Activated T-helper 1 cell treated with anti-CD3 and anti-CD28 coated beads, Interleukin-12 subunit alpha, Interleukin-12 subunit beta, Interleukin-2, Interleukin-4 antibody, amounts not matched to agents 30 ng/mL and 10 ng/mL and 1 ng/mL, durations not matched to agents 14 hours and 24 hours and 36 hours (primary cell): ENCODE results near the gene SORT1. TPM values are rescaled to one million over a fixed set of nuclear protein-coding genes. Genes with fewer than 3 reads are reported as not detected.

Source experiments
- DNase-seq: peaks from one replicate; pipeline ENCODE4 v3.0.0; 2021; ENCODE audit warnings: low spot score
- H3K27ac Mint-ChIP-seq: one replicate; pipeline ENCODE4 v1.8.0; 2021; ENCODE audit warnings: mild to moderate bottlenecking, mixed read lengths
- H3K27me3 Mint-ChIP-seq: one replicate; pipeline ENCODE4 v1.8.0; 2022; ENCODE audit warnings: mild to moderate bottlenecking, moderate library complexity, mixed read lengths; ENCODE audit not compliant: insufficient read depth
- H3K36me3 Mint-ChIP-seq: one replicate; pipeline ENCODE4 v1.8.0; 2021; ENCODE audit warnings: low read depth, mixed read lengths
- H3K4me1 Mint-ChIP-seq: one replicate; pipeline ENCODE4 v1.8.0; 2021; ENCODE audit warnings: low read depth, mixed read lengths
- H3K4me3 Mint-ChIP-seq: one replicate; pipeline ENCODE4 v1.8.0; 2021; ENCODE audit warnings: mild to moderate bottlenecking, moderate library complexity, mixed read lengths
- H3K9me3 Mint-ChIP-seq: one replicate; pipeline ENCODE4 v1.8.0; 2021; ENCODE audit warnings: mixed read lengths
- intact Hi-C: fragments of 100-400 bp; cut with micrococcal nuclease; formaldehyde crosslinking; loops from one replicate; pipeline ENCODE4 v1.15.1; 2024
- total RNA-seq: library from RNA; stranded (reverse); gene quantifications from 2 replicates; pipeline ENCODE4 v1.2.3, GENCODE V29; 2022

Gene SORT1
- total RNA-seq, 1 donor from 2014 or later = 1.4 TPM

- Mint-ChIP-seq H3K27me3 (peaks cover 11% of the 10 kb centered on the region), H3K4me1 (peaks cover 6% of the 10 kb centered on the region), H3K4me3 (no peak overlapping the region), H3K36me3 (no peaks in the 10 kb centered on the region), H3K9me3 (no peaks in the 10 kb centered on the region), H3K27ac (no peak overlapping the region)
- intact Hi-C loops = no loop called here
- DNase-seq = no peak
Observed at GRCh38 chr1:109341944-109342930, 55.5 kb downstream of the SORT1 start.

- no peaks in the 10 kb centered on the region for H3K9me3 Mint-ChIP-seq
- no peaks in the 10 kb centered on the region for H3K4me1 Mint-ChIP-seq
- intact Hi-C loops = no loop called here
- no peak for DNase-seq
- peaks cover 7% of the 10 kb centered on the region for H3K27me3 Mint-ChIP-seq
- no peak overlapping the region for H3K4me3 Mint-ChIP-seq
- no peak overlapping the region for H3K27ac Mint-ChIP-seq
- no peaks in the 10 kb centered on the region for H3K36me3 Mint-ChIP-seq
Observed at GRCh38 chr1:109338608-109339007, 59.1 kb downstream of the SORT1 start.

GRCh38 chr1:109338091-109338490, 59.6 kb downstream of the SORT1 start:
- Mint-ChIP-seq H3K4me3 (no peak overlapping the region), H3K9me3 (no peaks in the 10 kb centered on the region), H3K4me1 (no peaks in the 10 kb centered on the region), H3K36me3 (no peaks in the 10 kb centered on the region), H3K27me3 (peaks cover 4% of the 10 kb centered on the region), H3K27ac (no peak overlapping the region)
- intact Hi-C loops = no loop called here
- DNase-seq = no peak

GRCh38 chr1:109335091-109335490, 62.6 kb downstream of the SORT1 start:
- peaks cover 2% of the 10 kb centered on the region for H3K36me3 Mint-ChIP-seq
- no peak overlapping the region for H3K4me3 Mint-ChIP-seq
- intact Hi-C loops = no loop called here
- H3K27me3 Mint-ChIP-seq = peaks cover 5% of the 10 kb centered on the region
- no peak overlapping the region for H3K27ac Mint-ChIP-seq
- no peaks in the 10 kb centered on the region for H3K4me1 Mint-ChIP-seq
- DNase-seq = no peak
- H3K9me3 Mint-ChIP-seq = peaks cover 15% of the 10 kb centered on the region

- intact Hi-C loops = no loop called here
Observed at GRCh38 chr1:109331113-109331512, 66.6 kb downstream of the SORT1 start.

GRCh38 chr1:109327285-109327684, 70.4 kb downstream of the SORT1 start:
- Mint-ChIP-seq H3K4me1 (no peaks in the 10 kb centered on the region), H3K36me3 (peaks cover 2% of the 10 kb centered on the region), H3K9me3 (peaks cover 19% of the 10 kb centered on the region), H3K27me3 (peaks cover 9% of the 10 kb centered on the region), H3K4me3 (no peak overlapping the region), H3K27ac (no peak overlapping the region)
- intact Hi-C loops = no loop called here
- DNase-seq = no peak

More at GRCh38 chr1:109331113-109331512, 66.6 kb downstream of the SORT1 start:
- no peak for DNase-seq
- no peak overlapping the region for H3K27ac Mint-ChIP-seq
- H3K4me1 Mint-ChIP-seq = no peaks in the 10 kb centered on the region
- H3K36me3 Mint-ChIP-seq = peaks cover 2% of the 10 kb centered on the region
- peaks cover 5% of the 10 kb centered on the region for H3K27me3 Mint-ChIP-seq
- H3K4me3 Mint-ChIP-seq = no peak overlapping the region
- H3K9me3 Mint-ChIP-seq = peaks cover 19% of the 10 kb centered on the region

GRCh38 chr1:109322974-109323373, 74.7 kb downstream of the SORT1 start:
- no peak overlapping the region for H3K27ac Mint-ChIP-seq
- intact Hi-C loops = loop anchor here (5.0 kb wide), 1 partner anchor 39 kb away; no protein-coding TSS in a partner anchor
- DNase-seq = no peak
- no peak overlapping the region for H3K4me3 Mint-ChIP-seq
- no peaks in the 10 kb centered on the region for H3K36me3 Mint-ChIP-seq
- no peaks in the 10 kb centered on the region for H3K4me1 Mint-ChIP-seq
- H3K9me3 Mint-ChIP-seq = no peaks in the 10 kb centered on the region
- peaks cover 4% of the 10 kb centered on the region for H3K27me3 Mint-ChIP-seq

GRCh38 chr1:109319114-109319513, 78.6 kb downstream of the SORT1 start:
- Mint-ChIP-seq H3K4me1 (no peaks in the 10 kb centered on the region), H3K27me3 (peaks cover 6% of the 10 kb centered on the region), H3K4me3 (no peak overlapping the region), H3K36me3 (no peaks in the 10 kb centered on the region), H3K27ac (no peak overlapping the region), H3K9me3 (no peaks in the 10 kb centered on the region)
- intact Hi-C loops = no loop called here
- DNase-seq = no peak

GRCh38 chr1:109316506-109316905, 81.2 kb downstream of the SORT1 start:
- intact Hi-C loops = no loop called here
- Mint-ChIP-seq H3K4me1 (no peaks in the 10 kb centered on the region), H3K9me3 (no peaks in the 10 kb centered on the region), H3K4me3 (no peak overlapping the region), H3K27me3 (peaks cover 10% of the 10 kb centered on the region), H3K36me3 (no peaks in the 10 kb centered on the region), H3K27ac (no peak overlapping the region)
- no peak for DNase-seq

GRCh38 chr1:109315288-109315687, 82.4 kb downstream of the SORT1 start:
- DNase-seq = no peak
- Mint-ChIP-seq H3K9me3 (no peaks in the 10 kb centered on the region), H3K27ac (no peak overlapping the region), H3K36me3 (no peaks in the 10 kb centered on the region), H3K4me1 (no peaks in the 10 kb centered on the region), H3K4me3 (no peak overlapping the region), H3K27me3 (peaks cover 11% of the 10 kb centered on the region)
- intact Hi-C loops = no loop called here

GRCh38 chr1:109314795-109315194, 82.9 kb downstream of the SORT1 start:
- peaks cover 15% of the 10 kb centered on the region for H3K27me3 Mint-ChIP-seq

GRCh38 chr1:109312978-109313775, 84.5 kb downstream of the SORT1 start:
- DNase-seq = no peak
- H3K27ac Mint-ChIP-seq = no peak overlapping the region
- H3K27me3 Mint-ChIP-seq = peaks cover 23% of the 10 kb centered on the region
- H3K9me3 Mint-ChIP-seq = no peaks in the 10 kb centered on the region
- no peak overlapping the region for H3K4me3 Mint-ChIP-seq
- H3K4me1 Mint-ChIP-seq = no peaks in the 10 kb centered on the region
- intact Hi-C loops = no loop called here
- H3K36me3 Mint-ChIP-seq = no peaks in the 10 kb centered on the region

More at GRCh38 chr1:109314795-109315194, 82.9 kb downstream of the SORT1 start:
- intact Hi-C loops = no loop called here
- no peak overlapping the region for H3K27ac Mint-ChIP-seq
- DNase-seq = no peak
- H3K4me3 Mint-ChIP-seq = no peak overlapping the region
- H3K36me3 Mint-ChIP-seq = no peaks in the 10 kb centered on the region
- H3K9me3 Mint-ChIP-seq = no peaks in the 10 kb centered on the region
- H3K4me1 Mint-ChIP-seq = no peaks in the 10 kb centered on the region

GRCh38 chr1:109312246-109312645, 85.5 kb downstream of the SORT1 start:
- H3K4me3 Mint-ChIP-seq = no peak overlapping the region
- H3K4me1 Mint-ChIP-seq = no peaks in the 10 kb centered on the region
- intact Hi-C loops = no loop called here
- no peaks in the 10 kb centered on the region for H3K9me3 Mint-ChIP-seq
- peaks cover 23% of the 10 kb centered on the region for H3K27me3 Mint-ChIP-seq
- H3K27ac Mint-ChIP-seq = no peak overlapping the region
- no peak for DNase-seq
- H3K36me3 Mint-ChIP-seq = no peaks in the 10 kb centered on the region
